ENCODE results near the gene ZNF862. TPM values are rescaled to one million over a fixed set of nuclear protein-coding genes. Genes with fewer than 3 reads are reported as not detected.

ZNF862 gene
- total and polyA plus RNA-seq, 10 of the 15 experiments (the other 5 are each of a cell fraction or from before 2014, with no cell fraction given): 0.49 to 7.7 (median 3.5) TPM

GRCh38 chr7:149849174-149849573 is 11.0 kb downstream of the ZNF862 start (continued):
- no peak for TF ChIP-seq MLLT1 (IDR thresholded peaks at IDR 0.05)
- no peak for TF ChIP-seq POLR2AphosphoS2 (IDR thresholded peaks at IDR 0.05; ENCODE audit: low read depth, low read length)
- no peak for TF ChIP-seq BMI1 (IDR thresholded peaks at IDR 0.05; ENCODE audit: borderline replicate concordance)
- TF ChIP-seq SMAD1 (IDR thresholded peaks at IDR 0.05; ENCODE audit: low read depth, partially characterized antibody): no peak
- TF ChIP-seq CHD1 (IDR thresholded peaks at IDR 0.05; ENCODE audit: low read depth, low read length): no peak

- H3K36me3 ChIP-seq (ENCODE audit: control insufficient read depth in 2 of 2, insufficient read depth in 2 of 2, low read length in 1 of 2): no peaks in the 10 kb centered on the region
- BruUV-seq (replicated peaks): no TSS peak
- FAIRE-seq (no peak), ATAC-seq (no peak), DNase-seq (ENCODE audit: low read depth, low spot score) (no peak)
- no peak overlapping the region for H3K4me2 ChIP-seq (ENCODE audit: control insufficient read depth, insufficient read depth)
- H3K27me3 ChIP-seq (replicated peaks in 1 of 2; ENCODE audit: control insufficient read depth in 2 of 2, insufficient read depth in 2 of 2, low read length in 1 of 2): no peaks in the 10 kb centered on the region
- peaks cover 11% of the 10 kb centered on the region for H3K4me1 ChIP-seq (ENCODE audit: control insufficient read depth, insufficient read depth, low read length)
- intact Hi-C loops (cut with micrococcal nuclease; ENCODE audit: unreplicated experiment) (no loop called here), in situ Hi-C loops (cut with MboI) (no loop called here)
- no peak overlapping the region for H3K4me3 ChIP-seq
- H4K20me1 ChIP-seq (ENCODE audit: control insufficient read depth, insufficient read depth): no peaks in the 10 kb centered on the region
- ChIA-PET SMC1A (ENCODE audit: uncharacterized antibody, unreplicated experiment) (no interaction called here), RAD21 (ENCODE audit: unreplicated experiment) (interaction anchor here (1.0 kb wide), 1 partner anchor 21 kb away, joined by 7 read pairs; no protein-coding TSS in a partner anchor), POLR2A (no interaction called here), CTCF (interaction anchor here (1.2 kb wide), 1 partner anchor 108 kb away, joined by 4 read pairs; no protein-coding TSS in a partner anchor)
- H3K27ac ChIP-seq (ENCODE audit: control insufficient read depth, insufficient read depth): no peak overlapping the region
- no peaks in the 10 kb centered on the region for H3K79me2 ChIP-seq (ENCODE audit: control insufficient read depth, insufficient read depth, low read length)
- no peak overlapping the region for H2AFZ ChIP-seq (ENCODE audit: control insufficient read depth, low read depth, low read length)
- H3K9ac ChIP-seq (ENCODE audit: control insufficient read depth, insufficient read depth, low read length): no peak overlapping the region
- 83% methylated on average over 16 of the region's 16 CpGs for WGBS (ENCODE audit: insufficient coverage, insufficient replicate concordance, low lambda C conversion rate, missing lambda C conversion rate)
- no peaks in the 10 kb centered on the region for H3K9me3 ChIP-seq (replicated peaks; ENCODE audit: control insufficient read depth, insufficient read depth, low read length)
- TF ChIP-seq NR2F1 (conservative IDR thresholded peaks at IDR 0.05) (no peak), NFIC (IDR thresholded peaks at IDR 0.05; ENCODE audit: low read depth, low read length) (no peak), CEBPZ (IDR thresholded peaks at IDR 0.05; ENCODE audit: low read depth, low read length) (no peak), RELB (IDR thresholded peaks at IDR 0.05; ENCODE audit: low read depth) (no peak), ZNF24 (IDR thresholded peaks at IDR 0.05) (no peak), ZNF217 (IDR thresholded peaks at IDR 0.05) (no peak), TARDBP (IDR thresholded peaks at IDR 0.05; ENCODE audit: borderline replicate concordance) (no peak), EP300 (IDR thresholded peaks at IDR 0.05; ENCODE audit: borderline replicate concordance in 1 of 2, control insufficient read depth in 1 of 2, low read depth in 2 of 2, low read length in 2 of 2) (no peak), GABPA (IDR thresholded peaks at IDR 0.05; ENCODE audit: low read depth) (no peak), ELK1 (IDR thresholded peaks at IDR 0.05; ENCODE audit: low read depth, low read length) (no peak), MTA2 (IDR thresholded peaks at IDR 0.05; ENCODE audit: low read depth) (no peak)
Measured at GRCh38 chr7:149850007-149850594, 11.9 kb downstream of the ZNF862 start.

Measured in GM12878 (cell line).